Stromal cell of bone marrow (primary cell): ENCODE data around the gene HPS6.
A peak's percentile ranks its signal among the peaks of the same experiment; 100 is the strongest.

Source experiments
- DNase-seq: peaks from one replicate; pipeline ENCODE4 v3.0.0-alpha.2; 2012; ENCODE audit warnings: low read depth

The HPS6 gene

DNA sequence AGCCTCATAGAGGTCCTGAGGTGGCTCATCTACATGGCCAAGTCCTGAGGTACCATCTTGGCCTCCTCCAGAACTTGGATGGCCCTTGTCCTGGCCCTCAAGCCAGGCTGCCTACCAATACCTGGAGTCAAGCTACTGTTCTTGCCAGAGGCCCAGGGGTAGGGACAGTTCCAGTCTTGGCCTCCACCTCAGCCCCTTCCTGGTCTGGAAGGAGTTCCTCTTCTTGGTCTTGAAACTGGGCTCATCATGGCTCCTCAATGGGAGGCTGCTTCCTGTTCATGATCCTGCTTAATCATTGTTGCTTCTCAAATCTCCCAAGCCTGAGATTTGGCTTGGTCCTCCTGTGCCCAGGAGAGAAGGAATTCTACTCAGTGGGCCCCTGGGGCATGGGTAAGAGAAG, 3.9 kb downstream of the HPS6 start:
- no peak for DNase-seq

DNA sequence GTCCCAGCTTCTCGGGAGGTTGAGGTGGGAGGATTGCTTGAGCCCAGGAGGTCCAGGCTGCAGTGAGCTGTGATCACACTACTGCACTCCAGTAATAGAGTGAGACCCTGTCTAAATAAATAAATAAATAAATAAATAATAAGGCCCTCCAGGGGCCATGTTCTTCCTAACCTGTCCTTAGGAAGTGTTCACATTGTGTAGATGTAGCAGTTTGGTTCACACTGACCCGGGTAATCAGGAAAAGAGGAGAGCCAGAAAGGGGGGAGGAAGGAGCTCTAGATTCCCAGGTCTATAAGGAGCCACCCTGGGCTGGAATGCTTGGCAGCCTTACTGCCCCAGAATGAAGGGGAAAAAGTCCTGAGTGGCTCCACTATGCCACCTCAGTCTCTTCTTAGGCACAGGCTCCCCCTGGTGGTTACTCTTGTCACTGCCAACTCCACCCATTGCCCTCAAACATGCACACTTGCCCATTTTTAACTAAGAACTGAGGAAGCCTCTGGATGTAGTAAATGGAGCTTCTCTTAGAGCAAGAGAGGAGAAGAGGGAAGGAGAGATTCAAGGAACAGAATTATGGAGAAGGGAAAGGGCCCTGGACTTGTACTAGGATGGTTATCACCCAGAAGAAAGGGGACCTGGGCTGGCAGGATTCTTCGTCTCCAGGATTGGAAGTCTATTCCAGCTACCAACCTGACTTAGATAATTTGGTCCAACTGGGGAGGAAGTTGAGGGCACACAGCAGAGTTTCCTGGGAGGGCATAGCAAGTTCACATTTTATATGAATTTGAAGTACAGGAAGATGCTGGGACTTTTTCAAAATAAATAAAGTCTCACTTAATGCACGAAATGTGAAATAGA, 7.8 kb downstream of the HPS6 start:
- DNase-seq: no peak

DNA sequence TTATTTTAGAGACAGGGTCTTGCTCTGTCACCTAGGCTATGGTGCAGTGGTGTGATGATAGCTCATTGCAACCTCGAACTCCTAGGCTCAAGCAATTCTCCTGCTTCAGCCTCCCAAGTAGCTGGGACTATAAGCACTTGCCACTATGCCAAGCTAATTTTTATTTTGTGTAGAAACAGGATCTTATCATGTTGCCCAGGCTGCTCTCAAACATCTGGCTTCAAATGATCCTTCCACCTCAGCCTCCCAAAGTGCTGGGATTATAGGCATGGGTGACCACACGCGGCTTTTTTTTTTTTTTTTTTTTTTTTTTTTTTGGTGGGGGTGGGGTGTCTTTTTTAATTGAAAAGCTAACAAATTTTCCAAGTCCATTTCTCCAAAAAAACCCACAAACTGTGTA, 18.4 kb downstream of the HPS6 start:
- DNase-seq: no peak

DNA sequence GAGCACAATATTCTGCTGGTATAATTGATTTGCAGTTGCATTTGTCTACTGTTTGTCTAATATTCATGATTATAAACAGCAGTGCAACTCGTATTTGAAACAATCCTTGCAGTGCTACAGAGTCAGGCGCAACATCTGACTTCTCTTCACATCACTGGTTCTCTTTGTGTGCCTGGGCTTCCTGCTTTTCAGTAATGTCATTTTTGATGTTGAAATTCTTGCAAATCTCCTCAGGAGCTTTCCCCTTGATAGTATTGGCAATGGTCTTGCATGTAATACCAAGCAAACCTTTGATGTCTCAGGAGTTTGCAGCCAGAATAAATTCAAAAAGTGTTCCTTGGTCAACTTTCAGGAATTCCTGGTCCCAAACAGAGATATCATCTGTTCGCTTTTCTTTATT, 20.2 kb downstream of the HPS6 start:
- DNase-seq: no peak

DNA sequence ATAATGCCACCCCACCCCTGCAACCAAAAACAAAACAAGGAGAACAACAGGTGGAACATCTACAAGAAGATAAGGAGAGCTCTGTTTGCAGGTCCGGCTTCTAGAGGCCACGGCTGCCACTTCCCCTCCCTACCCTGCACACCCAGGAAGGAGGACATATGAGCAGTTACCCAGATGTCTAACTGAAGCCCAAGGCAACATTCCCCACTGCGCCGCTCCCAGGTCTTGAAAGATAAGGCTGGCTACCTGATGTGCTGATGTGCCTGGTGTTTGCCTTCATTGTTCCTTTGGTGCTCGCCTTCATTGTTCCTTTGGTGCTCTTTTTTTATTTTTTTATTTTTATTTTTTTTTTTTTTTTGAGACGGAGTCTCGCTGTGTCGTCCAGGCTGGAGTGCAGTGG, 21.0 kb downstream of the HPS6 start:
- DNase-seq: no peak

DNA sequence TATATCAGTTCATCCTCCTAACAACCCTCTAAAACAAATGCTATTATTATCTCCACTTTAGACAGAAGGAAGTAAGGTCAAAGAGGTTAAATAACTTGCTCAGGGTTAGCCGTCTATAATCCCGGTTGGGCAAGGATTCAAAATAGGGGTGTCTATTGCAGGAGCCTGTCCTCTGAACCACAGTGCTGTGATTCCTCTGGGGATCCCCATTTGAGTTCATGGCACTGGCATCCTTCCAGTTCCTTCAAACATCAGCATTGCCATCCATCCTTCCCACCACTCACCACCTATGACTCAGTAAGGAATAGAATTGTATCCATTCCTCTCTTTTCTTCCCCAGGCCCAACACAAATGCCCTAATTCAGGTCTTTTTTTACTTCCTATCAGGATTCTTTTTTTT, 25.6 kb downstream of the HPS6 start:
- no peak for DNase-seq

DNA sequence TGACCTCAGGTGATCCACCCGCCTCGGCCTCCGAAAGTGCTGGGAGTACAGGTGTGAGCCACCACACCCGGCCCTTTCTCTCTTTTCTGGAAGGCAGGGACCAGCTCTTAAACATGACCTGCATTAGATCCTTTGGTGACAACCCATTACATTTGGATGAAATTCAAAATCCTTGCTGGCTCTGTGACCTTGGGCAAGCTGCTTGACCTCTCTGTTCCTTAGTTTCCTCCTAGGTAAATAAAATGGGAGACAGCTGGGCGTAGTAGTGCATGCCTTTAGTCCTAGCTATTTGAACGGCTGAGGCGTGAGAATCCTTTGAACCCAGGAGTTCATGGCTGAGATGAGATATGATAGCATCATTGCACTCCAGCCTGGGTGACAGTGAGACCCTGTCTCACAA, 31.3 kb downstream of the HPS6 start:
- DNase-seq: no peak

DNA sequence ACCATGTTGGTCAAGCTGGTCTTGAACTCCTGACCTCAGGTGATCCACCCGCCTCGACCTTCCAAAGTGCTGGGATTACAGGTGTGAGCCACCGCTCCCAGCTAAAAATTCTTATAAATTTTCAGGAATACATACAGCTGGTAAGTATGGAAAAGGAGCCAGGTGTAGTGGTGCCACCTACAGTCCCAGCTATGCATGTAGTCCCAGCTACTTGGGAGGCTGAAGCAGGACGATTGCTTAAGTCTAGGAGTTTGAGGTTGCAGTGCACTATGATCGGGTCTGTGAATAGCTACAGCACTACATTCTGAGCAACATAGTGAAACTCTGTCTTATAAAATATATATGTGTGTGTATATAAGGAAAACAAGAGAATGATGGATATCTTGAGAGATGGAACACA, 36.0 kb downstream of the HPS6 start:
- DNase-seq: no peak

DNA sequence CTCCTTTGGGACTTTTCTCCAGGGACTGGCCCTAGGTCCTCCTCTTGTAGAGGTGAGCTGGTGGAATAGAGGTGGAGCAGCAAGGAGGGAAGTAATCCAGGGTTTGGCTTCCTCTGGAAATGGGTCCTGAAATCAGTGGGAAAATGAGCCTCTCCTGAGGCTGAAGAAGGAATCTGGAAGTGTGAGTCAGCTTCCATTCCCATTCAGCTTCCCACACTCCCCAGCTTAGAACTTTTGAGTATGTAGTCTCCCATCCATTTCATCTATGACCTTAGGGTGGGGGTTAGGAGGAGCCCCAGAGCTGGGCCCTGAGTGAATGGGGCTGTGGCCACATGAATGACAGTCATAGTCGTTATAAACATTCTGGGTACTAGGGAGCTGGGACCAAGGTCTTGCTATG, 37.3 kb downstream of the HPS6 start:
- DNase-seq: no peak

DNA sequence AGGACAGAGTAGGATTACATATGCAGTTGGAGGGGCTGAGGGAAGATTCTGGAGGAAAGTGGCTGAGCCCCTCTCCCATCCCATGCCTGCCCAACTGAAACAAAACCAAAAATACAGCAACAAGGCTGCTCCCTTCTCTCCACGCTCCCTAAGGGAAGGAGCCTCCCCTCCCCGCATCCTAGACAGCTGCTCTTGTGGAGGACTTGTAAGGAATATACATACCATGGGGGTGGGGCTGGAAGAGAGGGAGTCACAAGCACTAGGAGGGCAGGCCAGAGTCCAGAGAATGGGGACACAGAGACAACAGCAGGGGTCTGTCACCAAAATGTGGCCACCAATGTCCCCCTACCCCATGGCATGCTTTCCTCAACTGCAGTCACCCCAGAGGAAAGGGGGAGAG, 41.8 kb downstream of the HPS6 start:
- no peak for DNase-seq

DNA sequence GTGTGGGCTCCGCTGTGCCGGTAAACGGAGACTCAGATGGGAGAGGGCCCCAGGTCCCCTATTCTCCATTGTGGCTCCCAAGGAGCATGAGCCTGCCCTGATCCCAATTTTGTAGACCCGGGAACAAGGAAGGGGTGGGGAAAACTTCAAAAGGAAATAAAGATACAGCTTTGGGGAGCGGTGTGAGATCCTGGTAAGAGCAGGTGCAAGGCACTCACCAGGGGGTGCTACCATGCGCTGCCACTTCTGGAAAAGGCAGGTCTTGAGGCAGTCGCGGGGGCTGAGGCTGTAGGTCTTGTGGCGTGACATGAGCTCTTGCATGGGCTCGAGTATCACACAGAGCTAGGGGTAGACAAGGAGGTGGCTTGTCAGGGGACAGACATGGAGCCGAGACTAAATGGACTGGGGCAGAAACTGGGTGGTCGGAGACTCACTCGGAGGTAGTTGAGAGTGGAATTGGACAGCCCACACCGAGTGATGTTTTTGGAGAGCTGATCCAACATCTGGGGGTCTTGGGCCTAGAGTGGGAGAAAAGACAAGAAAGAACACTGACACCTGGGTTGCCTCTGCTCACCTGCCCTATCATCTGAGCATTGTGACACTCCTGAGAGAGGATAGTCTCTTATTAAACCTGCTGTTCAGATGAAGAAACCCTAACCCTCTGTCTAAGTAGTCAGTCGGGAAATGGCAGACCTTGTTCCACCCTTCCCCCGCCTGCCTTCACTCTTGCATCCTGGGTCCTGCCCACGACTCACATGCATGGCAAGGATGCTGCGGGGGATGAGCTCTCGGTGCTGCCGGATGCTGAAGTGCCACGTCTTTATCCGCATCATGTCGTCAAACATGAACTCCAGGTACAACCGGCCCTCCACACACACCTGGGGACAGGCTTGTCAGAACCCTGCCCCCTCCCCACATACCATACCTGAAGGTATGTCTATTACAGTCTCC, 44.3 kb downstream of the HPS6 start:
- DNase-seq: no peak

DNA sequence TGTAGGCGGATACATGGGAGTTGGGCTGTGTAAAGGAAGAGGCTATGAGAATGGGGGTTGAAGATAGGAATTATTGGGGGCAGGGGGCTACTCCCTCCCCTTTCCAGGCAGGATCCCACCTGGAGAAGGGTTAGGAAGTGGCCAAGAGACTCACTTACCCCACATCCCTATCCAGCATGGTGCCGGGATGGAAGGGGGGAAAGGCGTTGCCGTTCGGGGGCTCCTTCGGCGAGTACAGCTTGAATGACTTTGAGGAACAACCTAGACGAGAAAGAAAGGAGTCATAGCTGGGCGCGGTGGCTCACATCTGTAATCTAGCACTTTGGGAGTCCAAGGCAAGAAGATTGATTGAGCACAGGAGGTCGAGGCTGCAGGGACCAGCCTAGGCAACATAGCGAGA, 46.1 kb downstream of the HPS6 start:
- no peak for DNase-seq

DNA sequence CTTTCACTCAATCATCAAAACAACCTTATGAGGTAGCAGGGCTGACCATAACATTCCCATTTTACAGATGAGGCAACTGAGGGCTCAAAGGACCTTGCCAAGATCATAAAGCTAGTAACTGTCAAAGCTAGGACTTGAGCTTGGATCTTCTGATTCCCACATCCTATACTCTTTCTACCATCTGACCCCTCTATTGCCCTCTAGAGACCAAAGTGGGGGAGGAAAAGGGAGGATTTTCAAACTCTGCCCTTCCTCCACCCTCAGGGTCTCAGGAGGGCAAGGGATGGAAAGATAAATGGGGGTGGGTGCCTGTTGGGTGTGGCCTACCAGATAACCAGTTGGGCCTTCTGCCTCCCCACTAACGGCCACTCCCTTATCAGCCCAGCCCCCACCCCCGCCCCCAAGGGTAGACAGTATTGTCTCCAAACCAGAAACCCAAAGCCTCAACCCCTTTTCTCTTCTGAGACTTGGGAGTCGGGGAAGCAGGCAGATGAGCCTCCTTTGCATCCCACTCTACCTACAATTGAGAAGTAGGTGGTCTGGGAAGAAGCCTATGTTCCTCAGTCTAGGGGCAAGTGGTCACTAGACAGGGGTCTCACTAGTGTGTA, 47.2 kb downstream of the HPS6 start:
- no peak for DNase-seq

DNA sequence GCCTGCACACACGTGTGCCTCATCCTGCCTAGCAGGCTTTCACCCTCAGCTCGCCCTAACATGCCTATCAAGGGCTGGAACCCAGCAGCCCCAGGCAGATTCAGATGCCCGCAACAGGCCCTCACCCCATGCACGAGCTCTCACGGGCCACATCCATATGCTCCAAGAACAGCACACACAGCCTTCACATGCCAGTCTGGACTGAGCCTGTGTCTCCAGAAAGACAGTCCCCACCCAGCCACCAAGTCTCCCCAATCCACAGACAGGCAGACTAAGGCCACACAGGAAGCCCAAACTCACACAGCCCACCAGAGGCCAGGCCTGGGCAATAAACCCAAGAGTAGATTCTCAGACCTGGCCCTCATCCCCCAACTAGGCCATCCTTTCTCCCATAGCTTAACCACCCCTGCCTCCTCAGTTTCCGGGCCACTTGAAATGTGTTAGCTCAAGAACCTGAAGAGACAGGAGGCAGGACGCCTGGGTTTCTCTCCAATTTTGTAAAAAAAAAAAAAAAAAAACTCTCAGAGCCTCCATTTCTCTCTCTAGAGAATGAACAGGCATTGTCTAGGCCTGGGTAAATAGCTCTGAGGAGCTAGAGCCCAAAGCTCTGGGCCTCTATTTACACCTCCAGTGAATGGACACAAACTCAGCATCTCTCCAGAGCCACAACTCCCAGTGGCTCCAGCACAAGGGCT, 48.3 kb downstream of the HPS6 start:
- no peak for DNase-seq

DNA sequence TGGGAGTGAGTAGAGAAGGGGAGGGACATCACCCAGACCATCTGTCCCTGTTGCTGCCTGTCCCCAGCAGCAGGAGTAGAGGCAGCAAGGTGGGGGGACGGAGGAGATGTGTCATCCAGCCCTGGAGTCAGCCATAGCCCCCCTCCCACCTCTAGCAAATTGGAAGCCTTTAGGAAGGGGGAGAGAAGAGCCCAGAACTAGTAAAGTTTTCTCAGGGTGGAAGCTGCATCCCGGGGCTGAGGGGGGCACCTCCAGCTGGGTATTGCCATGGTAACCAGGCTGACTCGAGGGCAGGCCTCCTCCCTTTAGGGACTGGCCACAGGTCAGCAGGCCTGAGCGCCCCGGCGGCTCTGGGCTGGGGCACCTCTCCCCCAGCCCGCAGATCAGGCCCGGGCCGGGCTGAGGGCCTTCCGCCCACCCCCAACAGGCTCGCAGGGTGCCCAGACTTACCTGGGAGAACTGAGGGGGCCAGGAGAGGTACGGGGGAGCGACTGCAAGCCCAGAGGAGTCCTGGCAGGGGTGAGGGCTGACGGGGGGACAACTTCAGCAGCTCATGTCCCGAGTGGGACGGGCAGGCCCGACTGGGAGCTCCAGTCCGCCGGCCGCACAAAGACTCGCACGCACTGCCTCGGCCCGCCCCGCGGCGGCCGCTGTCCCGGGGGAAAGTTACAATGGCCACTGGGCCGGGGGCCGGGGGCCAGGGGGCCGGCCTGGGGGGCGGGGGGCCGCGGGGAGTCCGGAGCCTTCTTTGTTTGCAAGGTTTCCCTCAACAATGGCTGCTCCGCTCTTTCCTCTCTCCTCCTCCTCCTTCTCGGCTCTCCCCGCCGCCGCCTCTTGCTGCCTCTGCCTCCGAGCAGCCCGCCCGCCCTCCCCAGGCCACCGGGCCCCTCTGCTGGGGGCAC, 49.1 kb downstream of the HPS6 start:
- DNase-seq: no peak

DNA sequence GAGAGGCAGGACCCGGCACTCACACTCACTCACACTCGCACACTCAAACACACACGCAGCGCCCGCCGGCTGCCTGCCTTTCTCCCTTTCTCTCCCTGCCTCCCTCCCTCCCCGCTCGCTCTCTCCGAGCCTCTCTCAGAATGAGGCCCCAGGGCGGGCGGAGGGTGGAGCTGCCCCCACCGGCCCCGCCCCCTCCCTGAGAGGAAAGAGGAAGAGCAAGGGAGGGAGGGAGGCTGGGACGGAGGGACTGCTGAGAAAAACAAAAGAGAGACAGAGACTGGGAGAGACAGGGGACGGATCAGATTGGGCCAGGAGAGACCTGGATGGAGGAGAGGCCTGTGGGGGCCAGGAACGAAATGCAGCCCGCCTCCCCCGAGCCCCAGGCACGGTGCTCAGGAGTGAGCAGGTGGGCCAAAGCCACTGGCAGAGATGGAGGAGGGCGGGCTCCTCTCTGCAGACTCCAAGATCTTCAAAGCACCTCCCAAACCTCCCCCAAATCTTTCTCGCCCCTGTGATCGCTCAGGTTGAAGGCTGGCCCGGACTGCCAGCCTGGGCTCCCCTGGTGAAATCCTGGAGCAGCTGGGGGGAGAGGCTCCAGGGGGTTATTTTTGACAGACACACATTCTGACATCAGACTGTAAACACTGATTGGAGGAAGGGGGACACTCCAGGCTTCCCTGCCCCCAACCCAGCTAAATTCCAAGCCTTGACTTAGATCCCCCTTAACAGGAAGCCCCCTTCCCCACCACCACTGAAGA, 49.9 kb downstream of the HPS6 start:
- peak; percentile 80 for DNase-seq

DNA sequence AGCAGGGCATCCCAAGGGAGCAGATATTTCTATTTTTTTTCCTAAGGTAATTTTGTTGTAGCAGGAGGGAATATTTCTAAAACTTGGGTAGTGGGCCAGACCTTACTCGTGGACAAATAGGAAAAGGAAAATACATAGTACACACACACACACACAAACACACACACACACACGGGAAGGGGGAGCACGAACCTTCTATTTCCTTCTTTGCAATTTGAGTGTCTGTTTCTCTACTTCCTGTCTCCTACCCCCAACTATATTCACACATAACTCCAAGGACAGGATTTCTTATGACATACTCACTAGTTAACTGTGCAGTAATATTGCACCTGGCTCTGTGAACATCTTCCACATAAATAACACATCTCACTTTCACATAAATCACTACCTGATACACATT, 50.6 kb downstream of the HPS6 start:
- no peak for DNase-seq

DNA sequence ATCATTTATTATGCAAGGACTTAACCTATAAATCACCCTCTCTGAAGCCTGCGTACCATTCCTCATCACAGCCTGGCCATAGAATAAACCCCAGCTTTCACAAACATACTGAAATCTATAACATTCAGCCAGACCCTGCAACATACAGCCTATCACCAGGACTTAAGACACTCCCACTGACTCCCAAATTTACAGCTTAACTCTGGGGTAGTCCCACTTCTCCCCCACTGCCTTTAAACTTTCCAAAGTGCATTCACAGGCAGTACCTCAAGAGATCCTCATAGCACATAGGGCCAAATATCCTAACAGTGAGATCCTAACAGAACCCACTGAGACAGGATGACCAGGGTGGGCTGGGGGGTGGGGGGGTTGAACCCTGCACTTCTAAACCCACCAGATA, 51.5 kb downstream of the HPS6 start:
- no peak for DNase-seq
